ENCODE measurements around the gene TCF25. TPM values are rescaled to one million over a fixed set of nuclear protein-coding genes. Genes with fewer than 3 reads are reported as not detected.
"Not testable (repeated sequence)": the region's sequence is repeated elsewhere in the genome, so short reads cannot be mapped to it uniquely, and the experiment has no call there.

TCF25 gene
- total RNA-seq, 4 donors from 2014 or later, result 132 to 197 (median 147) TPM

DNA sequence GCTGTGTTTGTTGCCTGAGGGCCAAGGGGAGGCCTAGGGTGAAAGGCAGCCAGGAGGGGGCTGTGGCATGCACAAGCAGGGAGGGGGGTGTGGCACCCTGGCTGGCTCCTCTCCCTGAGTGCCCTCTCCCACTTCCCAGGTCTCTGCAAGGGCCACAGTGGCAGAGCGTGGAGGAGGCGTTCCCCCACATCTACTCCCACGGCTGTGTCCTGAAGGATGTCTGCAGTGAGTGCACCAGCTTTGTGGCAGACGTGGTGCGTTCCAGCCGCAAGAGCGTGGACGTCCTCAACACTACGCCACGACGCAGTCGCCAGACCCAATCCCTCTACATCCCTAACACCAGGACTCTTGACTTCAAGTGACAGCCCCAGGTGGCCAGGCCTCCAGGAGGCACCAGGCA is 3.5 kb upstream of the TCF25 start:
- intact Hi-C loops (cut with DNase I; ENCODE audit: low total_unique reads), result loop anchor here (10.0 kb wide), 1 partner anchor 165 kb away; the partner anchor contains the start of gene SPATA2L
- no peak overlapping the region for H3K4me3 ChIP-seq (ENCODE audit: low read depth, poor library complexity, severe bottlenecking)
- WGBS, 2 donors, result 95 to 97% methylated on average over 12 of the region's 12 CpGs
- TF ChIP-seq, protein P1, sequence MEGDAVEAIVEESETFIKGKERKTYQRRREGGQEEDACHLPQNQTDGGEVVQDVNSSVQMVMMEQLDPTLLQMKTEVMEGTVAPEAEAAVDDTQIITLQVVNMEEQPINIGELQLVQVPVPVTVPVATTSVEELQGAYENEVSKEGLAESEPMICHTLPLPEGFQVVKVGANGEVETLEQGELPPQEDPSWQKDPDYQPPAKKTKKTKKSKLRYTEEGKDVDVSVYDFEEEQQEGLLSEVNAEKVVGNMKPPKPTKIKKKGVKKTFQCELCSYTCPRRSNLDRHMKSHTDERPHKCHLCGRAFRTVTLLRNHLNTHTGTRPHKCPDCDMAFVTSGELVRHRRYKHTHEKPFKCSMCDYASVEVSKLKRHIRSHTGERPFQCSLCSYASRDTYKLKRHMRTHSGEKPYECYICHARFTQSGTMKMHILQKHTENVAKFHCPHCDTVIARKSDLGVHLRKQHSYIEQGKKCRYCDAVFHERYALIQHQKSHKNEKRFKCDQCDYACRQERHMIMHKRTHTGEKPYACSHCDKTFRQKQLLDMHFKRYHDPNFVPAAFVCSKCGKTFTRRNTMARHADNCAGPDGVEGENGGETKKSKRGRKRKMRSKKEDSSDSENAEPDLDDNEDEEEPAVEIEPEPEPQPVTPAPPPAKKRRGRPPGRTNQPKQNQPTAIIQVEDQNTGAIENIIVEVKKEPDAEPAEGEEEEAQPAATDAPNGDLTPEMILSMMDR (IDR thresholded peaks at IDR 0.05), result no peak
- TF ChIP-seq POLR2A (IDR thresholded peaks at IDR 0.05), result no peak
- no peak for DNase-seq (ENCODE audit: low spot score in 2 of 2)

DNA sequence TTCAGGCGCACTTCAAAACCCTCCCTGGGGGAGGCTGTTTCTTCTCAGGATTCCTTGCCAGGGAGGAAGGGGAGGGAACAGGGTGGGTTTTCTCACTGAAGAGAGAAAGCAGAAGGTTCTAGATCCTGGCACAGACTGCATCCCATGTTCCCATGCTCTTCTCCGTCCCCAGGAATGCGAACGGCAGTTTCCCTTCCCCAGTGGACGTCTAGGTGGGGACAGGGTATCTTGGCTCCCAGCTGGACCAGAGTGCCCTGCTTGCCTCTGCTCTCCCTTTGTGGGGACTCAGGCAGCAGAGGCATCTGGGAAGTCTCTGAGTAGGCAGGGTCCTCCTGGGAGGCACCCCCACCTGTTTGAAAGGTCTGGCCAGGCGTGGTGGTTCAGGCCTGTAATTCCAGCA is 3.0 kb upstream of the TCF25 start:
- DNase-seq (ENCODE audit: low spot score in 2 of 2), result no peak
- 88 to 100% methylated on average over 3 to 6 of the region's 6 CpGs for WGBS, 2 donors
- no peak for TF ChIP-seq POLR2A (IDR thresholded peaks at IDR 0.05)
- TF ChIP-seq, protein P1 (IDR thresholded peaks at IDR 0.05), result no peak
- H3K4me3 ChIP-seq (ENCODE audit: low read depth, poor library complexity, severe bottlenecking), result no peak overlapping the region
- intact Hi-C loops (cut with DNase I; ENCODE audit: low total_unique reads), result no loop called here

DNA sequence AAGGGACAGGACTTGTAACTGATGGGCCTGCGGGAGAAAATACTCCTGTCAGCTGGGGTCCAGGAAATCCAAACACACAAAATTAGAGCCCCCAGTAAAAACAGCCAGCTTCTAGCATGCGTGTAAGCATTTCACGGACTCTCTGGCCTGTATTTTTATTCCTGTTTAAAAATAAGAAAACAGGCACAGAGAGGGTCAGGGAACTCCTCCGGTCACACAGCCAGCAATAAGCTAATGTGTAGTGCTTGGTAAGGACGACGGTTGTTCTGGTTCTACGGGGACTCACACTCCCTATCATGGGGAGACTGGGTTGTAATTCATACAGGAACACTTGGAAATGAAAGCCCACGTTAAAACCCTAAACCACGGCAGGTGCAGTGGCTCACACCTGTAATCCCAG is 1.5 kb upstream of the TCF25 start:
- H3K4me3 ChIP-seq (ENCODE audit: low read depth, poor library complexity, severe bottlenecking), result no peak overlapping the region
- no peak for TF ChIP-seq POLR2A (IDR thresholded peaks at IDR 0.05)
- TF ChIP-seq, protein P1 (IDR thresholded peaks at IDR 0.05), result no peak
- intact Hi-C loops (cut with DNase I; ENCODE audit: low total_unique reads), result no loop called here
- no peak for DNase-seq (ENCODE audit: low spot score in 2 of 2)
- 91 to 92% methylated on average over 9 of the region's 9 CpGs for WGBS, 2 donors

DNA sequence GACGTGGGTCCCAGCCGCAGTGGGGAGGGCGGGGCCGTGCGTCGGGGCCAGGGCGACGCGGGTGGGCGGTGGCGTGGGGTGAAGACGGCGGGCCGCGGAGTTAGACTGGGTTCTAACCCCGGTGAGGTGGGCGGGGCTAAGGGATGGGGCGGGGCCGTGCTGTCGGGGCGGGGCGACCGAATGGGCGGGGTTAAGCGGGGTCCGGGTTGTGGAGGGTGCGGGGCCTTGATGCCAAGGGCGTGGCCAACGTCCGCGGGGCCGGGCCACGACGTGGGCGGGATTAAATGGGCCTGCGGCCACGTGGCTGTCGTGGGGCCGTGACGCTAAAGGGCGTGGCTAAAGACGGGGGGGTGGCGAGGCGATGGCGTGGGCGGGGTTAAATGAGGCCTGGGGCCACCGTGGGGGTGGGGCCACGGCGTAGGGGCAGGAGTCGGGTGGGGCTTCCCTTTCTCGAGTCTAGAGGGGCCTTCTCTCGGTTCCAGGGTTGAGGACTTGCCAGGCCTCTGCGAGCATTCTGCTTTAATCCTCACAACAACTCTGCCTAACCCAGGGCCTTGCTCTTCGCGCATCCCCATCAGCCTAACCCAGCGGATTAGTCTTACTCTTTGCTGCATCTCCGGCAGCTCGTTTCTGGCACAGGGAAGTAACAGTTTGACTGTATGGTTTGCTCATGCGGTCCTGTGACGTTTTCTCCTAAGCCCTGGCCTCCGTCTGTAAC is 739 bp downstream of the TCF25 start:
- peak; percentile 95 to 99 for DNase-seq (ENCODE audit: low spot score in 2 of 2)
- intact Hi-C loops (cut with DNase I; ENCODE audit: low total_unique reads), result no loop called here
- WGBS, 2 donors, result 2% methylated on average over 52 to 61 of the region's 61 CpGs
- TF ChIP-seq, protein P1 (IDR thresholded peaks at IDR 0.05), result no peak
- no peak for TF ChIP-seq POLR2A (IDR thresholded peaks at IDR 0.05)
- H3K4me3 ChIP-seq (ENCODE audit: low read depth, poor library complexity, severe bottlenecking), result peak overlapping the region; percentile 88

DNA sequence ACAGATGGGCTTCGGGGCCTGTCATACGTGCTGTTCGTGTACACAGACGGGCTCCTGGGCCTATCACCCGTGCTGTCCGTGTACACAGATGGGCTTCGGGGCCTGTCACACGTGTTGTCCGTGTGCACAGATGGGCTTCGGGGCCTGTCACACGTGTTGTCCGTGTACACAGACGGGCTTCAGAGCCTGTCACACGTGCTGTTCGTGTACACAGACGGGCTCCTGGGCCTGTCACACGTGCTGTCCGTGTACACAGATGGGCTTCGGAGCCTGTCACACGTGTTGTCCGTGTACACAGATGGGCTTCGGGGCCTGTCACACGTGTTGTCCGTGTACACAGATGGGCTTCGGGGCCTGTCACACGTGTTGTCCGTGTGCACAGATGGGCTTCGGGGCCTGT is 5.7 kb downstream of the TCF25 start:
- H3K4me3 ChIP-seq (ENCODE audit: low read depth, poor library complexity, severe bottlenecking); DNase-seq (ENCODE audit: low spot score in 2 of 2); intact Hi-C loops (cut with DNase I; ENCODE audit: low total_unique reads): not testable (repeated sequence)
- WGBS, 2 donors, result 87 to 93% methylated on average over 24 to 27 of the region's 28 CpGs

DNA sequence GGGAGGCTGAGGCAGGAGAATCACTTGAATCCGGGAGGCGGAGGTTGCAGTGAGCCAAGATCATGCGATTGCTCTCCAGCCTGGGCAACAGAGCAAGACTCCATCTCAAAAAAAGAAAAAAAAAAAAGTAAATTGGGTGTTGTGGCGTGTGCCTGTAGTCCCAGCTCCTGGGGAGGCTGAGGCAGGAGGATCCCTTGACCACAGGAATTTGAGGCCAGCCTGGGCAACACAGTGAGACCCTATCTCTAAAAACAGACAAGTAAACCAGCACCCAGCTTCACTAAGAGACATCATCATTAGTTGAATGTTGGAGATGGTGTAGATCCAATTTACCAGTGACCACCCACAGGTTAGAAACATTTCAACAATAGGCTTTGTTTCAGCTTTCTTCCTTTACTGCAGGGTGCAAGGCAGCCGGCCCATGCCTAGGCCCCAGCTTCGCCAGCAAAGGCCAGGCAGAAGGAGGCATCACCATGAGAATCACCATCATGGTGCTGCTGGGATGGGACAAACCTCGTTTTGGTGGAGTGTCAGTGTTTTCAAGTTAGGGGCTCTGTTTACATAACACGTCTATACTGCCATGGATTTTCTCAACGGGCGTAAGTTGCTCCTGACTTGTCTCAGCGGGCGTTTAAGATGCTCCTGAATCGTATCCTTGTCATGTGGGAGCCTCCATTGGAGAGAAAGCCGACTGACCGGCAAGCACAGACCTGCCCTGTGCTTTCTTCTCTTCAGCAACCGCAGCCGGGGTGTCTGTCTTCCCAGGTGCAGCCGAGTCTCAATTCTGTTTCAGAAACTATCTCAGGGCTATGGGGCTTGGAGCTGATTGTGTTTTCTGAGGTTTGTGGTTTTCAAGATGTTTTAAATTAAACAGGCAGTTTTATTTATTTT is 7.3 kb downstream of the TCF25 start:
- intact Hi-C loops (cut with DNase I; ENCODE audit: low total_unique reads), result no loop called here
- TF ChIP-seq, protein P1 (IDR thresholded peaks at IDR 0.05), result no peak
- TF ChIP-seq POLR2A (IDR thresholded peaks at IDR 0.05), result no peak
- no peak overlapping the region for H3K4me3 ChIP-seq (ENCODE audit: low read depth, poor library complexity, severe bottlenecking)
- WGBS, 2 donors, result 64 to 65% methylated on average over 18 of the region's 18 CpGs
- no peak for DNase-seq (ENCODE audit: low spot score in 2 of 2)
